Keratinocyte (primary cell): ENCODE measurements around the gene RNU6-8.

Source experiments
- CTCF ChIP-seq, 3 experiments: IDR thresholded peaks in 1 of 3; conservative IDR thresholded peaks in 1 of 3; optimal IDR thresholded peaks in 1 of 3; 2 replicates in 2 of 3; 3 replicates in 1 of 3; pipeline versions ENCODE3 to v1.5.1; 2011; ENCODE audit warnings: low read length in 3 of 3, mild to moderate bottlenecking in 3 of 3, moderate library complexity in 2 of 3, control low read depth in 1 of 3, inconsistent platforms in 1 of 3; ENCODE audit not compliant: insufficient read depth in 2 of 3; ENCODE audit errors: extremely low read depth in 1 of 3
- EZH2 ChIP-seq: IDR thresholded peaks from one replicate; pipeline ENCODE4 v1.6.1; 2012; ENCODE audit warnings: inconsistent platforms, mild to moderate bottlenecking, low read length, moderate library complexity

- TF ChIP-seq CTCF (optimal IDR thresholded peaks at IDR 0.05 in 1 of 3, IDR thresholded peaks at IDR 0.05 in 1 of 3, conservative IDR thresholded peaks at IDR 0.05 in 1 of 3; ENCODE audit: extremely low read depth in 1 of 3, insufficient read depth in 2 of 3, low read length in 3 of 3) (no peak), EZH2 (no peak)
Observed at GRCh38 chr14:32201816-32202490, 1.1 kb downstream of the RNU6-8 start, which contains the start of gene RNU6-7.
